Mammary epithelial cell (primary cell): ENCODE measurements around the gene RAB10.

Experiments used
- CTCF ChIP-seq, 2 donors: IDR thresholded peaks in 1 of 2; conservative IDR thresholded peaks in 1 of 2; 2 replicates each; pipeline ENCODE4 v1.5.1; 2011 to 2012; ENCODE audit warnings: inconsistent platforms in 2 of 2, low read length in 2 of 2, mild to moderate bottlenecking in 2 of 2, control low read depth in 1 of 2, low read depth in 1 of 2; ENCODE audit not compliant: insufficient read depth in 1 of 2; ENCODE audit errors: extremely low read depth in 1 of 2
- EZH2 ChIP-seq: IDR thresholded peaks from 2 replicates; pipeline ENCODE4 v1.6.1; 2012; ENCODE audit warnings: low read length, inconsistent platforms, borderline replicate concordance

- no peak for TF ChIP-seq CTCF (conservative IDR thresholded peaks at IDR 0.05 in 1 of 2, IDR thresholded peaks at IDR 0.05 in 1 of 2; ENCODE audit: extremely low read depth in 1 of 2, insufficient read depth in 1 of 2, low read depth in 1 of 2, low read length in 2 of 2)
- no peak for TF ChIP-seq EZH2
Measured at GRCh38 chr2:26011990-26012856, 21.7 kb upstream of the RAB10 start.
